ENCODE results near the gene GGTA1. TPM values are rescaled to one million over a fixed set of nuclear protein-coding genes. Genes with fewer than 3 reads are reported as not detected.

GGTA1 gene
- polyA plus RNA-seq (2013, experiment 1 of 2): not detected
- not detected for polyA plus RNA-seq (2013, experiment 2 of 2)

DNA sequence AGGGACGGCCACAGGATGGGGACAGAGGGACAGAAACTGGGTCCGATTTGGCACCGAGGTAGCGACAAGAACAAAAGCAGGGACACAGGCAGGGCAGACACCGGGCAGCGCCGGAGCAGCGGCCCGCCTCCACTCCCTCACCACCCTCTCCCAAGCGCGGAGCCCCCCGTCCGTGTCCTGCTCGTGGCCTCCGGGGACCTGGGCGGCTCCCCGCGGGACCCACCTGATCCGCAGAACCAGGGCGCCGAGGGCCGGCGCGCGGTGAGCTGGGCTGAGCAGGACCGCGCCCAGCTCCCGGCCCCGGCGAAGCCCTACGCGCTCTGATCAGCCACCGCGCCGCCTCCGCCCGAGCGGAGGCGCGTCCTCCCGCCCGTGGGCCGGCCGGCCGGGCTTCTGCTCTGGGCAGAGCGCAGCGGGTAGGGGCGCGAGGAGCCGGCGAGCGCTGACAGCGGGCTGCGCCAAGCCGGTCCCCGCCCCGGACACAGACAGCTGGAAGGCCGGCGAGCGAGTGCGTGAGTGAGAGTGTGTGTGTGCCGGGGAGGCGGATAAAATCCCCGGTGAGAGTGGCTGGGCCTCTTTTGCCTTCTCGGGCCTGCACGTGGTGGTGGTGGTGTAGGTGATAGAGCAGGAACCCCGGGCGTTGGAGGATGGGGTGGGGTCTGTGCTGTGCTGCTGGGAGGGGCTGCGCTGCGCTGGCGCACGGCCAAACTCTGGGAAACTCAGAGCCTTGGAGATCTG, at the start of gene GGTA1:
Gene GGTA1 (minus strand): TSS at position 418 of the 738 bp plus-strand sequence. CDS start 31,922 bp downstream, outside the sequence.
- H2BK5ac ChIP-seq (ENCODE audit: low read length): no peak within 1 kb of the TSS
- H3K9ac ChIP-seq (ENCODE audit: low read length): peak within 1 kb of the TSS; percentile 55
- WGBS (ENCODE audit: extremely low coverage, insufficient coverage, low lambda C conversion rate): no CpG with 5 or more reads among the region's 72 CpGs
- H3K4me2 ChIP-seq (ENCODE audit: low read length): peak within 1 kb of the TSS; percentile 87
- H2AK5ac ChIP-seq (ENCODE audit: low read length): no peak within 1 kb of the TSS
- peak within 1 kb of the TSS; percentile 26 for H3K4me3 ChIP-seq (ENCODE audit: low read length)
- H3K4me1 ChIP-seq (ENCODE audit: control insufficient read depth, low read depth, low read length): no peaks in the 10 kb centered on the region
- H3K56ac ChIP-seq (ENCODE audit: low read length): peak within 1 kb of the TSS; percentile 74
- H4K8ac ChIP-seq (ENCODE audit: low read depth, low read length): no peak within 1 kb of the TSS
- H2BK15ac ChIP-seq (replicated peaks; ENCODE audit: low read depth): no peak within 1 kb of the TSS
- no peak within 1 kb of the TSS for H3K4ac ChIP-seq (ENCODE audit: low read depth, low read length)
- H3K18ac ChIP-seq (ENCODE audit: low read length): peak within 1 kb of the TSS; percentile 20
- H3K27me3 ChIP-seq (ENCODE audit: insufficient read depth, low read length, poor library complexity): peaks cover 10% of the 10 kb centered on the region
- no peak within 1 kb of the TSS for H4K5ac ChIP-seq (ENCODE audit: low read length)
- no peak within 1 kb of the TSS for H3K27ac ChIP-seq (ENCODE audit: low read depth, low read length)
- no peak within 1 kb of the TSS for H3K23ac ChIP-seq (ENCODE audit: low read length)
- no peaks in the 10 kb centered on the region for H3K79me2 ChIP-seq (ENCODE audit: control insufficient read depth, insufficient read depth, low read length)
- no peaks in the 10 kb centered on the region for H3K79me1 ChIP-seq (ENCODE audit: low read length)
- no peaks in the 10 kb centered on the region for H3K36me3 ChIP-seq (ENCODE audit: control insufficient read depth, insufficient read depth, low read length)
- no peak within 1 kb of the TSS for H2BK120ac ChIP-seq (ENCODE audit: low read depth, low read length)
- DNase-seq: peak; percentile 55

- WGBS (ENCODE audit: extremely low coverage, insufficient coverage, low lambda C conversion rate): no CpG with 5 or more reads among the region's 2 CpGs
- H3K9ac ChIP-seq (ENCODE audit: low read length): no peak overlapping the region
- H2BK120ac ChIP-seq (ENCODE audit: low read depth, low read length): no peak overlapping the region
- no peak overlapping the region for H4K5ac ChIP-seq (ENCODE audit: low read length)
- no peak overlapping the region for H3K4me3 ChIP-seq (ENCODE audit: low read length)
- H2BK5ac ChIP-seq (ENCODE audit: low read length): no peak overlapping the region
- no peak for DNase-seq
- no peaks in the 10 kb centered on the region for H3K4me1 ChIP-seq (ENCODE audit: control insufficient read depth, low read depth, low read length)
- H3K27me3 ChIP-seq (ENCODE audit: insufficient read depth, low read length, poor library complexity): no peaks in the 10 kb centered on the region
- no peak overlapping the region for H3K4me2 ChIP-seq (ENCODE audit: low read length)
- H3K56ac ChIP-seq (ENCODE audit: low read length): no peak overlapping the region
- H3K79me2 ChIP-seq (ENCODE audit: control insufficient read depth, insufficient read depth, low read length): no peaks in the 10 kb centered on the region
- no peak overlapping the region for H3K23ac ChIP-seq (ENCODE audit: low read length)
- H3K36me3 ChIP-seq (ENCODE audit: control insufficient read depth, insufficient read depth, low read length): no peaks in the 10 kb centered on the region
- H3K4ac ChIP-seq (ENCODE audit: low read depth, low read length): no peak overlapping the region
- no peak overlapping the region for H2AK5ac ChIP-seq (ENCODE audit: low read length)
- no peak overlapping the region for H2BK15ac ChIP-seq (replicated peaks; ENCODE audit: low read depth)
- H3K18ac ChIP-seq (ENCODE audit: low read length): no peak overlapping the region
- no peak overlapping the region for H3K27ac ChIP-seq (ENCODE audit: low read depth, low read length)
- no peaks in the 10 kb centered on the region for H3K79me1 ChIP-seq (ENCODE audit: low read length)
- H4K8ac ChIP-seq (ENCODE audit: low read depth, low read length): no peak overlapping the region
Observed at GRCh38 chr9:121548666-121549065, 49.0 kb upstream of the GGTA1 start.

DNA sequence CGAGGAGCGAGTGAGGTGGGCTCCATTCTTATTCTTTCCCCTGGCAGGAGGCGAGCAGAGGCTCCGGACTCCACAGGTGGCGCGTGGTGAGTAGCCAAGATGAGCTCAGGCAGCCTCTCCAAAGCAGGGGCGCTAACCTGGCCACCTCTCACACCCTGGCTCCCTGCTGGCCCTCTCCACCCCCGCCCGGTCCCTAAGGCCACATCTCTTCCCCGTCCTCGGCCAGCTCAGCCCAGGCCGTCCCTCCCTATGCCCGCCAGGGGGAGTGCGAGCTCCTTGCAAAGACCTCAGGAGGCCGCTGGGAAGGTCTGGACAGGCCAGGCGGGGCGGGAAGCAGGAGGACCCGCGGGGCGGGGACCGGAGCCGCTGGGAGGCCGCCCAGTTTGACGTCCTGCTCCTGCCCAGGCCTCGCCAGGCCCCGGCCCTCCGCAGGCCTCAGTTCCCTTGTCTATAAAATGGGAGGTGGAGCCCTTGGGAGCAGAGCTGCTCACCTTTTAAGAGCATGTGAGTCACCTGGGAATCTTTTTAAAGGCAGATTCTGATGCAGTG, 46.3 kb upstream of the GGTA1 start:
- peak overlapping the region; percentile 70 for H3K56ac ChIP-seq (ENCODE audit: low read length)
- H3K79me2 ChIP-seq (ENCODE audit: control insufficient read depth, insufficient read depth, low read length): no peaks in the 10 kb centered on the region
- no peak overlapping the region for H3K4ac ChIP-seq (ENCODE audit: low read depth, low read length)
- no peak overlapping the region for H3K4me3 ChIP-seq (ENCODE audit: low read length)
- H2BK15ac ChIP-seq (replicated peaks; ENCODE audit: low read depth): no peak overlapping the region
- no peak overlapping the region for H2AK5ac ChIP-seq (ENCODE audit: low read length)
- no peaks in the 10 kb centered on the region for H3K79me1 ChIP-seq (ENCODE audit: low read length)
- peak; percentile 97 for DNase-seq
- no peak overlapping the region for H3K27ac ChIP-seq (ENCODE audit: low read depth, low read length)
- no CpG with 5 or more reads among the region's 27 CpGs for WGBS (ENCODE audit: extremely low coverage, insufficient coverage, low lambda C conversion rate)
- H3K9ac ChIP-seq (ENCODE audit: low read length): peak overlapping the region; percentile 68
- H3K36me3 ChIP-seq (ENCODE audit: control insufficient read depth, insufficient read depth, low read length): no peaks in the 10 kb centered on the region
- peak overlapping the region; percentile 24 for H3K23ac ChIP-seq (ENCODE audit: low read length)
- peak overlapping the region; percentile 47 for H3K18ac ChIP-seq (ENCODE audit: low read length)
- H3K27me3 ChIP-seq (ENCODE audit: insufficient read depth, low read length, poor library complexity): no peaks in the 10 kb centered on the region
- H3K4me1 ChIP-seq (ENCODE audit: control insufficient read depth, low read depth, low read length): no peaks in the 10 kb centered on the region
- H2BK120ac ChIP-seq (ENCODE audit: low read depth, low read length): no peak overlapping the region
- no peak overlapping the region for H4K8ac ChIP-seq (ENCODE audit: low read depth, low read length)
- no peak overlapping the region for H2BK5ac ChIP-seq (ENCODE audit: low read length)
- H3K4me2 ChIP-seq (ENCODE audit: low read length): peak overlapping the region; percentile 25
- no peak overlapping the region for H4K5ac ChIP-seq (ENCODE audit: low read length)

DNA sequence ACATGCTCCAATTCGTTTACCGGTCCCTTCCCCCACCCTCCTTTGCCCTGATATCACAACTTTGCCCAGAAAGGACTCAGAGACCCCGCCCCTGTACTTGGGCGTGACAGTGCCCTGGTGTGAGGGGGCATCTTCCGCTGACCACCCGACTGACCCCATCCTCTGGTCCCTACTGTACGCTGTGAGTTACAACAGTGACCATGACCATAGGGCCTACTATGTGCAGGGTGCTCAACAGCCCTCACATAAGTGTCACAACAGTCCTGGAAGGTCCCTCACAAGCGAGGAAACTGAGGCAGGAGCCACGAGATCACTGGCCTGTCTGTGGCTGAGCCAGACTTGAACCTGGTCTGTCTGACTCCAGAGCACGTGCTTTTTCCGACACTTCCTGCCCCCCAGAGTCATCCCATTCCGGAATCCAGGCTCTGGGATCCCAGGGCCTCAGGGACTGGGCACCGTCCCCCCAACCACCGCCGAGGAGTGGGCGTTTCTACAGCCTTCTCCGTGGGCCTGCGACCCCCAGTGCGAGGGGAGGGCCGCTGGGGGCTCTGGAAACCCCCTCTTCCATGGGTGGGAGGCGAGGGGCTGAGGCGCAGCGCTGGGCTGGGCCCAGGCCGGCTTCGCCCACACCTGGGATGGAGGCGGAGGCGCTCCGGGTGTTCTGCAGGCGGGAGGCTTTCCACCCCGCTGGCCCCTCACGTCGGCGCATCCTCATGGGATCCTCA, 45.7 kb upstream of the GGTA1 start:
- Histone ChIP-seq H3K4me3 (ENCODE audit: low read length) (no peak overlapping the region), H3K36me3 (ENCODE audit: control insufficient read depth, insufficient read depth, low read length) (no peaks in the 10 kb centered on the region), H3K56ac (ENCODE audit: low read length) (no peak overlapping the region), H3K79me1 (ENCODE audit: low read length) (no peaks in the 10 kb centered on the region), H3K27me3 (ENCODE audit: insufficient read depth, low read length, poor library complexity) (no peaks in the 10 kb centered on the region), H2BK5ac (ENCODE audit: low read length) (no peak overlapping the region), H2AK5ac (ENCODE audit: low read length) (no peak overlapping the region), H3K27ac (ENCODE audit: low read depth, low read length) (no peak overlapping the region), H3K9ac (ENCODE audit: low read length) (no peak overlapping the region), H3K18ac (ENCODE audit: low read length) (no peak overlapping the region), H4K8ac (ENCODE audit: low read depth, low read length) (no peak overlapping the region), H3K79me2 (ENCODE audit: control insufficient read depth, insufficient read depth, low read length) (no peaks in the 10 kb centered on the region), H2BK120ac (ENCODE audit: low read depth, low read length) (no peak overlapping the region), H2BK15ac (replicated peaks; ENCODE audit: low read depth) (no peak overlapping the region), H3K4ac (ENCODE audit: low read depth, low read length) (no peak overlapping the region), H3K4me1 (ENCODE audit: control insufficient read depth, low read depth, low read length) (no peaks in the 10 kb centered on the region), H3K23ac (ENCODE audit: low read length) (no peak overlapping the region), H4K5ac (ENCODE audit: low read length) (no peak overlapping the region), H3K4me2 (ENCODE audit: low read length) (no peak overlapping the region)
- no peak for DNase-seq
- WGBS (ENCODE audit: extremely low coverage, insufficient coverage, low lambda C conversion rate): no CpG with 5 or more reads among the region's 33 CpGs

DNA sequence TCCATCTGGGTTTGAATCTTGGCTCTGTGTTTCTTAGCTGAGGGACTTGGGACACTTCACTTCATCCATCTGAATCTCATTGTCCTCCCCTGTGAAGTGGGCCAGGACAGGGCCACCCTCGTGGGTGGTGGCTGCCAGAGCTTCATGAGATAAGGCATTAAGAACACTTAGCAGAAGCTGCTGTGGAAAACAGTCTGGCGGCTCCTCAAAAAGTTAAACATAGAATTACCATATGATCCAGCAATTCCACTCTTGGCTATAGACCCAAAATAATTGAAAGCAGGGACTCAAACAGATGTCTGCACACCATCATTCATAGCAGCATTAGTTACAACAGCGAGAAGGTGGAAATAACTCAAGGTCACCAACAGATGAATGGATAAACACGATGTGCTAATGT, 42.4 kb upstream of the GGTA1 start:
- no peaks in the 10 kb centered on the region for H3K79me1 ChIP-seq (ENCODE audit: low read length)
- H3K4me2 ChIP-seq (ENCODE audit: low read length): no peak overlapping the region
- no peak overlapping the region for H3K4me3 ChIP-seq (ENCODE audit: low read length)
- H2BK5ac ChIP-seq (ENCODE audit: low read length): no peak overlapping the region
- H2BK15ac ChIP-seq (replicated peaks; ENCODE audit: low read depth): no peak overlapping the region
- no peak overlapping the region for H2BK120ac ChIP-seq (ENCODE audit: low read depth, low read length)
- no peak overlapping the region for H3K56ac ChIP-seq (ENCODE audit: low read length)
- H3K4me1 ChIP-seq (ENCODE audit: control insufficient read depth, low read depth, low read length): no peaks in the 10 kb centered on the region
- no peak overlapping the region for H3K4ac ChIP-seq (ENCODE audit: low read depth, low read length)
- no peaks in the 10 kb centered on the region for H3K79me2 ChIP-seq (ENCODE audit: control insufficient read depth, insufficient read depth, low read length)
- no CpG with 5 or more reads among the region's 4 CpGs for WGBS (ENCODE audit: extremely low coverage, insufficient coverage, low lambda C conversion rate)
- H3K23ac ChIP-seq (ENCODE audit: low read length): no peak overlapping the region
- no peak overlapping the region for H3K18ac ChIP-seq (ENCODE audit: low read length)
- H2AK5ac ChIP-seq (ENCODE audit: low read length): no peak overlapping the region
- H3K36me3 ChIP-seq (ENCODE audit: control insufficient read depth, insufficient read depth, low read length): no peaks in the 10 kb centered on the region
- H3K27ac ChIP-seq (ENCODE audit: low read depth, low read length): no peak overlapping the region
- H4K8ac ChIP-seq (ENCODE audit: low read depth, low read length): no peak overlapping the region
- H4K5ac ChIP-seq (ENCODE audit: low read length): no peak overlapping the region
- DNase-seq: no peak
- H3K9ac ChIP-seq (ENCODE audit: low read length): no peak overlapping the region
- no peaks in the 10 kb centered on the region for H3K27me3 ChIP-seq (ENCODE audit: insufficient read depth, low read length, poor library complexity)
